Urinary bladder (tissue), 4 donors: ENCODE data around the gene ATF7. TPM values are rescaled to one million over a fixed set of nuclear protein-coding genes. Genes with fewer than 3 reads are reported as not detected.
"Not testable (repeated sequence)": the region's sequence is repeated elsewhere in the genome, so short reads cannot be mapped to it uniquely, and the experiment has no call there.

ENCODE experiments used
- DNase-seq: peaks from one replicate; pipeline ENCODE4 v3.0.0-alpha.2; 2015; ENCODE audit errors: extremely low spot score
- H3K27ac ChIP-seq: one replicate; pipeline ENCODE4 v1.5.1; 2013; ENCODE audit warnings: low read depth, mild to moderate bottlenecking, moderate library complexity
- H3K36me3 ChIP-seq: one replicate; pipeline ENCODE4 v1.6.1; 2013; ENCODE audit warnings: mild to moderate bottlenecking, moderate library complexity; ENCODE audit not compliant: insufficient read depth
- H3K4me1 ChIP-seq: one replicate; pipeline ENCODE4 v1.6.1; 2013; ENCODE audit warnings: mild to moderate bottlenecking, moderate library complexity; ENCODE audit not compliant: insufficient read depth
- H3K4me3 ChIP-seq: one replicate; pipeline ENCODE4 v1.5.1; 2013; ENCODE audit warnings: low read depth, low read length
- WGBS: extraction: QIAGEN DNeasy Blood & Tissue Kit; methylation state at CpG from one replicate; pipeline ENCODE4 v1.1.7; 2013; 5-methylcytosine and 5-hydroxymethylcytosine counted together
- polyA plus RNA-seq: library from polyadenylated mRNA; stranded (reverse); fragments of 200-250 nt; gene quantifications from one replicate; pipeline ENCODE4 v1.2.3, GENCODE V29; 2013
- total RNA-seq: library from RNA; depleted of rRNA; stranded (reverse); fragments of >200 nt; gene quantifications from one replicate; pipeline ENCODE4 v1.2.3, GENCODE V29; 2014
- donor health status: healthy with polysubstance abuse.
- donor health status: healthy.

Gene ATF7
- total and polyA plus RNA-seq, 2 donors, result 24.1 to 28.2 TPM

DNA sequence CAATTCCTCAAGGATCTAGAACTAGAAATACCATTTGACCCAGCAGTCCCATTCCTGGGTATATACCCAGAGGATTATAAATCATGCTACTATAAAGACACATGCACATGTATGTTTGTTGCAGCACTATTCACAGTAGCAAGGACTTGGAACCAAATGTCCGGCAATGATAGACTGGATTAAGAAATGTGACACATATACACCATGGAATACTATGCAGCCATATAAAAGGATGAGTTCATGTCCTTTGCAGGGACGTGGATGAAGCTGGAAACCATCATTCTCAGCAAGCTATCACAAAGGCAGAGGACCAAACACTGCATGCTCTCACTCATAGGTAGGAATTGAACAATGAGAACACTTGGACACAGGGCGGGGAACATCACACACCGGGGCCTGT, 20.1 kb upstream of the ATF7 start:
- not testable (repeated sequence) for H3K4me1 ChIP-seq, H3K27ac ChIP-seq, H3K4me3 ChIP-seq, H3K36me3 ChIP-seq, DNase-seq
- 92% methylated on average over 4 of the region's 4 CpGs for WGBS

DNA sequence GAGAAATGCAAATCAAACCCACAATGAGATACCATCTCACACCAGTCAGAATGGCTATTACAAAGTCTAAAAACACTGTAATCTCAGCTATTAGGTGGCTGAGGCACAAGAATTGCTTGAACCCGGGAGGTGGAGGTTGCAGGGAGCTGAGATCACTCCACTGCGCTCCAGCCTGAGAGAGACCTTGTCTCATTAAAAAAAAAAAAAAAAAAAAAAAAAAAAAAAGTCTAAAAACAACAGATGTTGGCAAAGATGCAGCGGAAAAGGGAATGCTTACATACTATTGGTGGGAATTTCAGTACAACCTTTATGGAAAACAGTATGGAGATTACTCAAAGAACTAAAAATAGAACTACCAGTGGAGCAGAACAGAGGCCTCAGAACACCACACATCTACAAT, 19.0 kb upstream of the ATF7 start:
- no peak for DNase-seq

DNA sequence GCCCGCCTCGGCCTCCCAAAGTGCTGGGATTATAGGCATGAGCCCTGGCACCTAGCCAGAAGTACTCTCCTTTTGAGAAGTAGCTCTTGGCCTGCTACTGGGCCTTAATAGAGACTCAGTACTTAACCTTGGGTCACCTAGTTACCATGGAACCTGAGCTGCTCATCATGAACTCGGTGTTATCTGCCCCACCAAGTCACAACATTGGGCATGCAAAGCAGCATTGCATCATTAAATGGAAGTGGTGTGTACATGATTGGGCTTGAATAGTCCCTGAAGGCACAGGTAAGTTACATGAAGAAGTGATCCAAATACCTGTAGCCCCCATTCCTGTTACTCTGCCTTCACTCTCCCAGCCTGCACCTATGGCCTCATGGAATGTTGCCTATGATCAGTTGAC, 18.0 kb upstream of the ATF7 start:
- WGBS, result 95% methylated on average over 3 of the region's 3 CpGs
- no peak for DNase-seq
- Histone ChIP-seq H3K4me3 (no peak overlapping the region), H3K36me3 (no peaks in the 10 kb centered on the region), H3K4me1 (no peaks in the 10 kb centered on the region), H3K27ac (no peak overlapping the region)

More for the DNA sequence above, 19.0 kb upstream of the ATF7 start:
- 73% methylated on average over 3 of the region's 3 CpGs for WGBS
- no peaks in the 10 kb centered on the region for H3K36me3 ChIP-seq
- H3K4me3 ChIP-seq, result no peak overlapping the region
- no peak overlapping the region for H3K27ac ChIP-seq
- H3K4me1 ChIP-seq, result no peaks in the 10 kb centered on the region

DNA sequence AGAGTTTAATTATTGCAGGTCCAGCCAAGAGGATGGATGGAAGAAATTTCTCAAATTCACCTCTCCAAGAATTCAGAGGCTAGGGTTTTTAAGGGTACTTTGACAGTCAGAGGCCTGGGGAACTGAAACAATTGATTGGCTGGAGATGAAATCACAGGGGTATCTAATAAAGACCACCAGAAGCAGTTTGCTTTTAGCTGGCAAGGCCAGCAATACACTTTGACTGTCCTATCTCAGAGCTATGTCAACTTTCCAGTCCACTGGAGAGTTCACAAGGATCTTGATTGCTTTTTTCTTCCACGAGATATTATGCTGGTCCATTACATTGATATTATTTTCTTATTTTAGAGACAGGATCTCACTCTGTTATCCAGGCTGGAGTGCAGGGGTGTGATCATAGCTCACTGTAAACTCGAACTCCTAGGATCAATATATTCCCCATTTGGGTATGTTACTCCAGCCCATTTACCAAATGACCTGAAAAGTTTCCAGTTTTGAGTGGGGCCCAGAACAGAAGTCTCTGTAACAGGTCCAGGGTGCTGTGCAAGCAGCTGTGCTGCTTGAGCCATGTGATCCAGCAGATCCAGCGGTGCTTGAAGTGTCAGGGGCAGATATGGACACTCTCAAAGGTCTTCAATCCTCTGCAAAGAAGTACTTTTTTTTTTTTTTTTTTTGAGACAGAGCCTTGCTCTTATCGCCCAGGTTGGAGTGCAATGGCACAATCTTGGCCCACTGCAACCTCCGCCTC, 17.2 kb upstream of the ATF7 start:
- no peak for DNase-seq
- no peaks in the 10 kb centered on the region for H3K4me1 ChIP-seq
- no peaks in the 10 kb centered on the region for H3K36me3 ChIP-seq
- H3K4me3 ChIP-seq, result no peak overlapping the region
- 73% methylated on average over 5 of the region's 5 CpGs for WGBS
- no peak overlapping the region for H3K27ac ChIP-seq

DNA sequence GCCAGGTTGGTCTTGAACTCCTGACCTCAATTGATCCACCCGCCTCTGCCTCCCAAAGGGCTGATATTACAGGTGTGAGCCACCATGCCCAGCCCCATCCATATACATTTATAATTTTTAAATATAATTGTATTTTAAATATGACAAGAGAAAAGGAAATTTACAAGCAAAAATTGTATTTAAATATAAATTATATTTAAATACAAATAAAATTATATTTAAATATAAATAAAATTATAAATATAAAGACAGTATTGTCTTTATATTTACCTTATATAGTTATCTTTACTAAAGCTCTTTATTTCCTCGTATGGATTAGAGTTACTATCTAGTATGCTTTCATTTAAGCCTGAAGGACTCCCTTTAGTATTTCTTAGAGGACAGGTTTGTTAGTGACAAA, 11.9 kb upstream of the ATF7 start:
- H3K4me1 ChIP-seq, result no peaks in the 10 kb centered on the region
- H3K36me3 ChIP-seq, result no peaks in the 10 kb centered on the region
- H3K27ac ChIP-seq, result no peak overlapping the region
- DNase-seq, result no peak
- H3K4me3 ChIP-seq, result no peak overlapping the region
- 91% methylated on average over 2 of the region's 2 CpGs for WGBS

DNA sequence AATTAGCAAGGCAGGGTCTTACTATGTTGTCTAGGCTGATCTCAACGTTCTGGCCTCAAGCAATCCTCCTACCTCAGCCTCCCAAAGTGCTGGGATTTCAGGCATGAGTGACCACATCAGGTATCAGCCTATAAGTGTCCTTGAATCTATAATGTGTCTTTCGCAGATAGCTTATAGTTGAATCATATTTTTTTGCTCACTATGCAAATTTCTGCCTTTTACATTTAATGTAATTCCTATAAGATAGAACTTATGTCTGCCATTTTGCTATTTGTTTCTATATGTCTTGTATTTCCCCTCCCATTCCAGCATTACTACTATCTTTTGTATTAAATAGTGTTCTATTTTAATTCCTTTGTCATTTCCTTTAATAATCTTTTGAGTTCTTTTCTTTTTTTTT, 10.5 kb upstream of the ATF7 start:
- no peaks in the 10 kb centered on the region for H3K4me1 ChIP-seq
- no peak overlapping the region for H3K27ac ChIP-seq
- 36% methylated on average over 2 of the region's 2 CpGs for WGBS
- no peak overlapping the region for H3K4me3 ChIP-seq
- H3K36me3 ChIP-seq, result no peaks in the 10 kb centered on the region
- DNase-seq, result no peak

DNA sequence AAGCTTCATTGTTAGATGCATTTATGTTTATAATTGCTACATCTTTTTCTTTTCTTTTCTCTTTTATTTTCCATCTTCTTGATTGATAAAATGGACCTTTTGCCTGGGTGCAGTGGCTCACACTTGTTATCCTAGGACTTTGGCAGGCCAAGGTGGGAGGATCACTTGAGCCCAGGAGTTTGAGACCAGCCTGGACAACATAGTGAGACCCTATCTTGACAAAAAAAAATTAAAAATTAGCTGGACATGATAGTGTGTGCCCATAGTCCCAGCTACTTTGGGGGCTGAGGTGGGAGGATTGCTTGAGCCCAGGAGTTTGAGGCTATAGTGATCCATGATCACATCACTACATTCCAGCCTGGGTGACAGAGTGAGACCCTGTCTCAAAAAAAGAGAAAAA, 9.5 kb upstream of the ATF7 start:
- H3K36me3 ChIP-seq, H3K27ac ChIP-seq, H3K4me3 ChIP-seq, H3K4me1 ChIP-seq, DNase-seq: not testable (repeated sequence)

DNA sequence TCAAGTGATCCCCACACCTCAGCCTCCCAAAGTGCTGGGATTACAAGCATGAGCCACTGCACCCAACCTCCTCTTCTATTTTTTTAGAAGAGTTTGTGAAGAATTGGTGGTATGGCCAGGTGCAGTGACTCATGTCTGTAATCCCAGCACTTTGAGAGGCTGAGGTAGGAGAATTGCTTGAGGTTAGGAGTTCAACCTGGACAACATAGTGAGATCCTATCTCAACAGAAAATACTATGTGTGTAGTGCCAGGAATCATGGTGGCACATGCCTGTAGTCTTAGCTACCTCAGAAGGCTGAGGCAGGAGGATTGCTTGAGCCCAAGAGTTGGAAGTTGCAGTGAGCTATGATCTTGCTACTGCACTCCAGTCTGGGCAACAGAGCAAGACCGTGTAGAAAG, 5.5 kb upstream of the ATF7 start:
- 69% methylated on average over 1 of the region's 1 CpG for WGBS
- DNase-seq, result no peak
- Histone ChIP-seq H3K36me3 (no peaks in the 10 kb centered on the region), H3K4me3 (no peak overlapping the region), H3K4me1 (no peaks in the 10 kb centered on the region), H3K27ac (no peak overlapping the region)

DNA sequence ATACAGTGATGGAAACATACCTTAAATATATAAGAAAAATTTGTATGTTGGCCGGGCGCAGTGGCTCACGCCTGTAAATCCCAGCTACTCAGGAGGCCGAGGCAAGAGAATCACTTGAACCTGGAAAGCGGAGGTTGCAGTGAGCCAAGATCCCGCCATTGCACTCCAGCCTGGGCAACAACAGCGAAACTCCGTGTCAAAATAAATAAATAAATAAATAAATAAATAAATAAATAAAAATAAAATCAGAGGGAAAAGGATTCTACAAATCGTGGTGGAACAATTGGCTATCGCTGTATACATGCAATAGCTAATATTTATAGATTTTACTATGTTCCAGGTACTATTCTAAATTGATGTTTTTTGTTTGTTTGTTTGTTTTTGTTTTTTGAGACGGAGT, 1.7 kb upstream of the ATF7 start:
- no peak for DNase-seq
- no peaks in the 10 kb centered on the region for H3K36me3 ChIP-seq
- no peak overlapping the region for H3K27ac ChIP-seq
- H3K4me3 ChIP-seq, result no peak overlapping the region
- H3K4me1 ChIP-seq, result peaks cover 3% of the 10 kb centered on the region
- WGBS, result 83% methylated on average over 11 of the region's 11 CpGs

DNA sequence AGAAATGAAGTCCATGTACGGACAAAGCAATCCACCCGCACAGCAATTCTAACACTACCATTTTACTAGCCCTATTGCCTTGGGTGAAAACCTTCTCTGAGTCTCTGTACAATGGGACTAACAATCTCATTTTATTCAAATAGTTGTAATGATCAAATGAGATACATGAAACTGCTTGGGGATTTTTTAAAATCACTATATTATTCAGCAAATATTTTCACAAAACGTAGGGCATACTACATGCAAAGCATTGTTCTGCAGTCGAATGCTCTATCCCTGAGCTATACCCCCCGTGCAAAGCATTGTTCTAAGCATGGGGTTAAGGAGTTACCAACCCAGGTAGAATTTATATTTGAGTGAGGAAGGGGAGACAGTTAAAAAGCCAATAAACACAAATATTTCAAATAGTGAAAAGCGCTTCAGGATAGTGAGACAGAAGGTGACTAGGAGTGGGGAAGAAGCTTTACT, 554 bp upstream of the ATF7 start:
- Histone ChIP-seq H3K4me1 (peaks cover 3% of the 10 kb centered on the region), H3K4me3 (peak overlapping the region; percentile 60), H3K36me3 (no peaks in the 10 kb centered on the region), H3K27ac (no peak overlapping the region)
- WGBS, result 24% methylated on average over 6 of the region's 6 CpGs
- no peak for DNase-seq

- Histone ChIP-seq H3K4me1 (peaks cover 3% of the 10 kb centered on the region), H3K27ac (peak overlapping the region; percentile 6), H3K4me3 (peak overlapping the region; percentile 60), H3K36me3 (no peaks in the 10 kb centered on the region)
- whole genome bisulfite sequencing, result 16% methylated on average over 5 of the region's 5 CpGs
- DNase-seq, result no peak
Observed at GRCh38 chr12:53625373-53625945, 723 bp downstream of the ATF7 start.

- no peak for DNase-seq
- H3K4me3 ChIP-seq, result peak overlapping the region; percentile 60
- H3K36me3 ChIP-seq, result no peaks in the 10 kb centered on the region
- H3K4me1 ChIP-seq, result peaks cover 3% of the 10 kb centered on the region
- WGBS, result 44% methylated on average over 4 of the region's 4 CpGs
- H3K27ac ChIP-seq, result peak overlapping the region; percentile 6
Observed at GRCh38 chr12:53624956-53625355, 1.2 kb downstream of the ATF7 start.

DNA sequence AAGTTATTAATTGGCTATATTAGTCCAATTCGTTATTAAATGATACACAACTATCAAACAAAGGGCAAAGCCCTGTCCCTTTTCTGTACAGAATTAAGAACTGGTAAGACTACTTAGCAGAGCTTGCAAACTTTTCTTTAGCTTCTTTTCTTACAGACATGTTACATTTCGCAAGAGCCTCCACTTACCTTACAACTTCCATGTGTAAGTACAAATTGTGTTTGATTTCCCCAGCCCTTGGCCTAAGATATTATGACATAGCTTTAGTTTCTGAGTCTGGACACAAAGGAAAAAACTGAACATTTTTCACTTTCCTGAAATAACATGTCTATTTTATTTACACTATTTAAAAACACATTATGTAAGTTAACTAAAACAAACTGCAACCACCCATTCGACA, 1.7 kb downstream of the ATF7 start:
- no peak overlapping the region for H3K27ac ChIP-seq
- H3K36me3 ChIP-seq, result no peaks in the 10 kb centered on the region
- 41% methylated on average over 3 of the region's 3 CpGs for WGBS
- H3K4me1 ChIP-seq, result peaks cover 3% of the 10 kb centered on the region
- DNase-seq, result no peak
- H3K4me3 ChIP-seq, result peak overlapping the region; percentile 60

GRCh38 chr12:53623548-53624385, 2.4 kb downstream of the ATF7 start:
- Histone ChIP-seq H3K4me1 (peaks cover 3% of the 10 kb centered on the region), H3K4me3 (peak overlapping the region; percentile 3), H3K36me3 (no peaks in the 10 kb centered on the region), H3K27ac (peak overlapping the region; percentile 41)
- DNase-seq, result no peak
- 8% methylated on average over 7 of the region's 7 CpGs for WGBS
